OCI-LY1 (cell line): ENCODE data around the gene SIRT5.

ENCODE experiments used
- H2AFZ ChIP-seq: fragments of 200-600 bp; sonication (generic), shearing (Covaris generic); 2 replicates; pipeline ENCODE4 v1.6.0; 2014; ENCODE audit warnings: antibody characterized with exemption, mild to moderate bottlenecking, low read length
- H3F3A ChIP-seq: fragments of 200-600 bp; sonication (generic), shearing (Covaris generic); 2 replicates; pipeline ENCODE4 v1.6.0; 2014; ENCODE audit warnings: mild to moderate bottlenecking, antibody characterized with exemption, low read length, moderate library complexity; ENCODE audit not compliant: insufficient read depth
- H3K27ac ChIP-seq: fragments of 200-600 bp; sonication (generic); 2 replicates; pipeline ENCODE4 v1.5.1; 2014; ENCODE audit warnings: low read length, mixed run types, mild to moderate bottlenecking, low read depth; ENCODE audit not compliant: poor library complexity, severe bottlenecking
- H3K27me3 ChIP-seq: fragments of 200-600 bp; sonication (generic); 2 replicates; pipeline ENCODE4 v1.6.0; 2014; ENCODE audit warnings: antibody characterized with exemption, mild to moderate bottlenecking, low read length, moderate library complexity; ENCODE audit not compliant: insufficient read depth
- H3K36me3 ChIP-seq: fragments of 200-600 bp; sonication (generic); 2 replicates; pipeline ENCODE4 v1.6.1; 2014; ENCODE audit warnings: mild to moderate bottlenecking, antibody characterized with exemption, low read length, moderate library complexity, mixed read lengths; ENCODE audit not compliant: insufficient read depth
- H3K4me1 ChIP-seq: fragments of 200-600 bp; sonication (generic); 2 replicates; pipeline ENCODE4 v1.5.1; 2014; ENCODE audit warnings: mild to moderate bottlenecking, low read length, moderate library complexity; ENCODE audit not compliant: insufficient read depth, severe bottlenecking
- H3K4me2 ChIP-seq: fragments of 200-600 bp; sonication (generic), shearing (Covaris generic); 2 replicates; pipeline ENCODE4 v1.6.1; 2014; ENCODE audit warnings: low read length
- H3K4me3 ChIP-seq: fragments of 200-600 bp; sonication (generic); 2 replicates; pipeline ENCODE4 v1.5.1; 2014; ENCODE audit warnings: low read length, low read depth, mild to moderate bottlenecking, mixed read lengths; ENCODE audit not compliant: poor library complexity, severe bottlenecking
- H3K79me2 ChIP-seq: fragments of 200-600 bp; shearing (Covaris generic); 2 replicates; pipeline ENCODE4 v1.6.1; 2016; ENCODE audit warnings: mixed run types, low read length, mixed read lengths; ENCODE audit not compliant: insufficient read depth
- H3K9ac ChIP-seq: fragments of 200-600 bp; sonication (generic), shearing (Covaris generic); 2 replicates; pipeline ENCODE4 v1.6.1; 2014; ENCODE audit warnings: mild to moderate bottlenecking, low read length, mixed read lengths
- H3K9me2 ChIP-seq: fragments of 200-600 bp; sonication (generic), shearing (Covaris generic); 2 replicates; pipeline ENCODE4 v1.6.1; 2014; ENCODE audit warnings: low read depth, mild to moderate bottlenecking, low read length, mixed read lengths
- H3K9me3 ChIP-seq: fragments of 200-600 bp; shearing (Covaris generic); 2 replicates; pipeline ENCODE4 v1.6.1; 2014; ENCODE audit warnings: low read length, mixed read lengths
- H4K20me1 ChIP-seq: fragments of 200-600 bp; sonication (generic), shearing (Covaris generic); 2 replicates; pipeline ENCODE4 v1.6.0; 2016; ENCODE audit warnings: mild to moderate bottlenecking, low read length; ENCODE audit not compliant: insufficient read depth
- CTCF ChIP-seq: fragments of 200-600 bp; sonication (generic), shearing (Covaris generic); IDR thresholded peaks from 2 replicates; pipeline ENCODE4 v1.5.1; 2017; ENCODE audit warnings: mild to moderate bottlenecking, antibody characterized with exemption, low read length, moderate library complexity, mixed read lengths
- EZH2 ChIP-seq: fragments of 200-600 bp; sonication (generic), shearing (Covaris generic); IDR thresholded peaks from 2 replicates; pipeline ENCODE4 v1.8.0; 2017; ENCODE audit warnings: borderline replicate concordance, mixed run types, mild to moderate bottlenecking, antibody characterized with exemption, low read length, moderate library complexity, mixed read lengths

Gene SIRT5

GRCh38 chr6:13535306-13535705 is 39.1 kb upstream of the SIRT5 start:
- no peaks in the 10 kb centered on the region for H3K27me3 ChIP-seq
- H3K79me2 ChIP-seq, result no peaks in the 10 kb centered on the region
- no peak overlapping the region for H3K4me3 ChIP-seq
- H2AFZ ChIP-seq, result no peak overlapping the region
- no peaks in the 10 kb centered on the region for H4K20me1 ChIP-seq
- H3K9me3 ChIP-seq, result no peaks in the 10 kb centered on the region
- no peak overlapping the region for H3K27ac ChIP-seq
- H3K4me2 ChIP-seq, result no peak overlapping the region
- peaks cover 35% of the 10 kb centered on the region for H3K4me1 ChIP-seq
- H3K36me3 ChIP-seq, result no peaks in the 10 kb centered on the region
- no peaks in the 10 kb centered on the region for H3F3A ChIP-seq
- no peak for TF ChIP-seq EZH2
- no peak for TF ChIP-seq CTCF
- H3K9ac ChIP-seq, result no peak overlapping the region
- no peaks in the 10 kb centered on the region for H3K9me2 ChIP-seq

DNA sequence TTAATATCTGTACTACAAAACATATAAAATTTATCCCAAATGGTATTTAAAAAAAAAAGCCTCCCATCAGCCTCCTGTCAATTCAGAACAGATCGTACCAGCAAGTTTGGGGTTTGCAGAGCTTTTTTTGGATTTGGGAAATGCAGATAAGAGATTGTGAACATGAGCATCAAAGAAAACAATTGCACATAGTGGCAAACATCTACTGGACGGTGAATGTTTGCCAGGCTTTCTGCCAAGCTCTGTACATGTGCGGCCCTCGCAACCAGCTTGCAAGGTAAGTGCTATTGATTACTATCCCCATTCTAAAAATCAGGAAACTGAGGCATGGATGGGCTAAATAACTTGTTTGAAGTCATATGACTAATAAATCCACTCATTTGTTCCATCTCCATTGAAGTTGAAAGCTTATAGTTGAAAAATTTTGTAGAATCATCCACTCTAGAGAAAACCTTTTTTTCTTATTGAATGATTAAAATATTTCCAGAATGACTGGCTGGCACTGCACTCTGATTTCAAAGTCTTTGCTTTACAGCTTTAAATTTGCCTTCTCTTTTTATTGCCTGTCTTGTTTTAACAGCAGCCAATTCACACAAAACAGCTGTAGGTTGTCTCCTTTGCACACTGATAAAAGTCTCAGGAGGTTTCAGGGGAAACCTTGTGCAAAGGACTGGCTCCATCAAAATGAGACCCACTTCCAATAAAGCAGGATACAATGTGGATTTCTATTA is 37.4 kb upstream of the SIRT5 start:
- no peak overlapping the region for H3K4me2 ChIP-seq
- no peaks in the 10 kb centered on the region; the same call in 1 of the 2 replicates for H3K9me3 ChIP-seq
- no peaks in the 10 kb centered on the region for H3F3A ChIP-seq
- no peaks in the 10 kb centered on the region for H4K20me1 ChIP-seq
- peaks cover 32% of the 10 kb centered on the region for H3K4me1 ChIP-seq
- no peak overlapping the region for H3K27ac ChIP-seq
- H3K9me2 ChIP-seq, result no peaks in the 10 kb centered on the region
- TF ChIP-seq CTCF, result no peak
- no peak for TF ChIP-seq EZH2
- H2AFZ ChIP-seq, result no peak overlapping the region
- H3K4me3 ChIP-seq, result no peak overlapping the region
- no peaks in the 10 kb centered on the region for H3K27me3 ChIP-seq
- no peak overlapping the region for H3K9ac ChIP-seq
- no peaks in the 10 kb centered on the region for H3K79me2 ChIP-seq
- no peaks in the 10 kb centered on the region for H3K36me3 ChIP-seq

- Histone ChIP-seq H2AFZ (no peak overlapping the region), H3K79me2 (no peaks in the 10 kb centered on the region)
Observed at GRCh38 chr6:13537527-13537897, 36.9 kb upstream of the SIRT5 start.

More at GRCh38 chr6:13537527-13537897, 36.9 kb upstream of the SIRT5 start:
- H3K9ac ChIP-seq, result no peak overlapping the region
- H3K36me3 ChIP-seq, result no peaks in the 10 kb centered on the region
- H3K9me3 ChIP-seq, result no peaks in the 10 kb centered on the region; the same call in 1 of the 2 replicates
- peaks cover 32% of the 10 kb centered on the region for H3K4me1 ChIP-seq
- TF ChIP-seq EZH2 (no peak), CTCF (no peak)
- no peak overlapping the region for H3K27ac ChIP-seq
- H3K9me2 ChIP-seq, result no peaks in the 10 kb centered on the region
- no peaks in the 10 kb centered on the region for H3K27me3 ChIP-seq
- H3K4me2 ChIP-seq, result no peak overlapping the region
- H3F3A ChIP-seq, result no peaks in the 10 kb centered on the region
- no peak overlapping the region for H3K4me3 ChIP-seq
- H4K20me1 ChIP-seq, result no peaks in the 10 kb centered on the region
